Measurements from ENCODE around the gene DHRSX. TPM values are rescaled to one million over a fixed set of nuclear protein-coding genes. Genes with fewer than 3 reads are reported as not detected.

DHRSX gene
- total RNA-seq, 4 donors from 2014 or later = 19.6 to 22.4 (median 21.0) TPM

GRCh38 chrX:2376166-2376565 is 124.6 kb downstream of the DHRSX start:
- no peak for DNase-seq (ENCODE audit: extremely low spot score)
- no peak overlapping the region for H3K27ac ChIP-seq (replicated peaks in 1 of 4)
- H3K27me3 ChIP-seq = no peaks in the 10 kb centered on the region
- TF ChIP-seq EP300 (IDR thresholded peaks at IDR 0.05) (no peak), POLR2A (IDR thresholded peaks at IDR 0.05; ENCODE audit: low read depth) (no peak), POLR2AphosphoS5 (IDR thresholded peaks at IDR 0.05) (no peak)
- TF ChIP-seq, protein P1, sequence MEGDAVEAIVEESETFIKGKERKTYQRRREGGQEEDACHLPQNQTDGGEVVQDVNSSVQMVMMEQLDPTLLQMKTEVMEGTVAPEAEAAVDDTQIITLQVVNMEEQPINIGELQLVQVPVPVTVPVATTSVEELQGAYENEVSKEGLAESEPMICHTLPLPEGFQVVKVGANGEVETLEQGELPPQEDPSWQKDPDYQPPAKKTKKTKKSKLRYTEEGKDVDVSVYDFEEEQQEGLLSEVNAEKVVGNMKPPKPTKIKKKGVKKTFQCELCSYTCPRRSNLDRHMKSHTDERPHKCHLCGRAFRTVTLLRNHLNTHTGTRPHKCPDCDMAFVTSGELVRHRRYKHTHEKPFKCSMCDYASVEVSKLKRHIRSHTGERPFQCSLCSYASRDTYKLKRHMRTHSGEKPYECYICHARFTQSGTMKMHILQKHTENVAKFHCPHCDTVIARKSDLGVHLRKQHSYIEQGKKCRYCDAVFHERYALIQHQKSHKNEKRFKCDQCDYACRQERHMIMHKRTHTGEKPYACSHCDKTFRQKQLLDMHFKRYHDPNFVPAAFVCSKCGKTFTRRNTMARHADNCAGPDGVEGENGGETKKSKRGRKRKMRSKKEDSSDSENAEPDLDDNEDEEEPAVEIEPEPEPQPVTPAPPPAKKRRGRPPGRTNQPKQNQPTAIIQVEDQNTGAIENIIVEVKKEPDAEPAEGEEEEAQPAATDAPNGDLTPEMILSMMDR (IDR thresholded peaks at IDR 0.05) = no peak
- H3K36me3 ChIP-seq = peaks cover 0 to 13% (median 0%) of the 10 kb centered on the region in 4 donors
- no peaks in the 10 kb centered on the region for H3K4me1 ChIP-seq
- H3K4me3 ChIP-seq = no peak overlapping the region
- H3K9me3 ChIP-seq = no peaks in the 10 kb centered on the region
- WGBS = 93% methylated on average over 6 of the region's 6 CpGs
- intact Hi-C loops (cut with DNase I) = no loop called here

DNA sequence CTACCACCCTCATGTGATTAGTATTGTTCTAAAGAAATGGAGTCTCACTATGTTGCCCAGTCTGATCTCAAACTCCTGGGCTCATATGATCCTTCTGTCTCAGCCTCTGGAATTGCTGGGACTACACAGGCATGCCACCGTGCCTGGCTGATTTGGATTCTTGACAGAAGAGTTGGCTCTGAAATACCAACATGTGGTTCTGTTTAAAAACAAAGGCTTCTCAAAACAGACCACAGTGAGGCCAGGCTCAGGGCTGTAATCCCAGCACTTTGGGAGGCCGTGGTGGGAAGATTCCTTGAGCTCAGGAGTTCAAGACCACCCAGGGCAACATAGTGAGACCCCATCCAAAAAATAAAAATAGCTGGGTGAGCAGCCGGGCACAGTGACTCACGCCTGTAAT is 126.7 kb downstream of the DHRSX start:
- TF ChIP-seq EP300 (IDR thresholded peaks at IDR 0.05) = no peak
- TF ChIP-seq POLR2AphosphoS5 (IDR thresholded peaks at IDR 0.05) = no peak
- no peak for TF ChIP-seq POLR2A (IDR thresholded peaks at IDR 0.05; ENCODE audit: low read depth)
- TF ChIP-seq, protein P1 (IDR thresholded peaks at IDR 0.05) = no peak
- 83% methylated on average over 4 of the region's 4 CpGs for WGBS
- intact Hi-C loops (cut with DNase I) = no loop called here
- no peak for DNase-seq (ENCODE audit: extremely low spot score)
- Histone ChIP-seq H3K4me1 (no peaks in the 10 kb centered on the region), H3K27ac (replicated peaks in 1 of 4) (no peak overlapping the region), H3K36me3 (peaks cover 0 to 18% (median 0%) of the 10 kb centered on the region in 4 donors), H3K4me3 (no peak overlapping the region), H3K27me3 (no peaks in the 10 kb centered on the region), H3K9me3 (no peaks in the 10 kb centered on the region)

DNA sequence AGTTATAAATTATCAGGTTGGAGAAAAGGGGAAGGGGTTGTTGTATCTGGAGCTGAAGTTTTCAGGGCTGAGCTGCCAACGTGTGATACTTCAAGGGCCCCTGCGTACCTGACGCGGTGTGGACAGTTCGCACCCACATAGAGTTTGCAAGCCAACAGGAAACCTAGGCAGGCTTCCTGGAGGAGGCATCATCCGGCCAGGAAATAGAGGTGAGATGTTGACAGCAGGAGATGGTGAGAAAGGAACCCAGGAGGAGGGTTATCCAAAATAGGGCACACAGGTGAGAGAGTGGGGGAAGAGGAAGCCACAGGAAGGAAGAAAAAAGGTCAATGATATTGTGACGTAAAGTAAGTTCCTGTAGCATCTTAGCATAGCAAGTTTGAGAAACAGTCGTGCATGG is 127.2 kb downstream of the DHRSX start:
- intact Hi-C loops (cut with DNase I) = no loop called here
- no peak for DNase-seq (ENCODE audit: extremely low spot score)
- TF ChIP-seq POLR2A (IDR thresholded peaks at IDR 0.05; ENCODE audit: low read depth) (no peak), EP300 (IDR thresholded peaks at IDR 0.05) (no peak), POLR2AphosphoS5 (IDR thresholded peaks at IDR 0.05) (no peak)
- TF ChIP-seq, protein P1 (IDR thresholded peaks at IDR 0.05) = no peak
- H3K27me3 ChIP-seq = no peaks in the 10 kb centered on the region
- H3K9me3 ChIP-seq = no peaks in the 10 kb centered on the region
- H3K4me3 ChIP-seq = no peak overlapping the region
- H3K36me3 ChIP-seq = peaks cover 0 to 18% (median 0%) of the 10 kb centered on the region in 4 donors
- no peak overlapping the region for H3K27ac ChIP-seq (replicated peaks in 1 of 4)
- no peaks in the 10 kb centered on the region for H3K4me1 ChIP-seq
- 89% methylated on average over 8 of the region's 8 CpGs for WGBS

GRCh38 chrX:2371026-2371711 is 129.6 kb downstream of the DHRSX start:
- no peak overlapping the region for H3K27ac ChIP-seq (replicated peaks in 1 of 4)
- H3K4me1 ChIP-seq = no peaks in the 10 kb centered on the region
- H3K36me3 ChIP-seq = peaks cover 0 to 13% (median 0%) of the 10 kb centered on the region in 4 donors
- intact Hi-C loops (cut with DNase I) = no loop called here
- no peak for TF ChIP-seq EP300 (IDR thresholded peaks at IDR 0.05)
- WGBS = 78% methylated on average over 20 of the region's 20 CpGs
- no peak overlapping the region for H3K4me3 ChIP-seq
- no peaks in the 10 kb centered on the region for H3K9me3 ChIP-seq
- no peaks in the 10 kb centered on the region for H3K27me3 ChIP-seq
- no peak for DNase-seq (ENCODE audit: extremely low spot score)

DNA sequence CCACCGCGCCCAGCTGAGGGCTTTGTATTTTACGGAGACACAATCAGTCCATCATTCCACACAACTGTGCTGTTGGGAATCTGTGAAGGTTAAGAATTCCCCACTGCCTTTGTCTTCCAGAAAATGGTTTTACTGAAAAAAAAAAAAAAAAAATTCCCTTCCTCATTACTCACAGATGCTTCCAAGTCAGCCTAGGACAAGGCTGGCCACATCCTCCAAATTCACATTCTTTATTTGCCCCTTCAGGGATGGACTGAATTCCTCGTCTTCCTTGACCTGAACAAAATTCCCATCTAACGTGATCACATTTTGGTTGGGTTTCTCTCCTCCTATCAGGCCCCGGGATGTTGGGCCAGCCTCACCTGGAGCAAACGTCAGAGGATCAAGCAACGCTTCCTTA is 130.3 kb downstream of the DHRSX start:
- no peak overlapping the region for H3K27ac ChIP-seq (replicated peaks in 1 of 4)
- no peaks in the 10 kb centered on the region for H3K27me3 ChIP-seq
- no peaks in the 10 kb centered on the region for H3K4me1 ChIP-seq
- intact Hi-C loops (cut with DNase I) = no loop called here
- no peaks in the 10 kb centered on the region for H3K9me3 ChIP-seq
- no peak for TF ChIP-seq POLR2AphosphoS5 (IDR thresholded peaks at IDR 0.05)
- no peak for TF ChIP-seq POLR2A (IDR thresholded peaks at IDR 0.05; ENCODE audit: low read depth)
- no peak for TF ChIP-seq EP300 (IDR thresholded peaks at IDR 0.05)
- TF ChIP-seq, protein P1 (IDR thresholded peaks at IDR 0.05) = no peak
- DNase-seq (ENCODE audit: extremely low spot score) = no peak
- WGBS = 95% methylated on average over 8 of the region's 8 CpGs
- H3K4me3 ChIP-seq = no peak overlapping the region
- peaks cover 0 to 13% (median 0%) of the 10 kb centered on the region in 4 donors for H3K36me3 ChIP-seq

Measured in esophagus muscularis mucosa (tissue), 4 donors.